Activated CD4-positive, alpha-beta memory T cell treated with anti-CD3 and anti-CD28 coated beads for 36 hours (primary cell): ENCODE measurements around the gene CCL24. TPM values are rescaled to one million over a fixed set of nuclear protein-coding genes. Genes with fewer than 3 reads are reported as not detected.
"Not testable (repeated sequence)": the region's sequence is repeated elsewhere in the genome, so short reads cannot be mapped to it uniquely, and the experiment has no call there.

Experiments
- CTCF ChIA-PET: fragments of 350-600 bp; sonication (Branson Sonifier 250); formaldehyde crosslinking; loops from one replicate; lab custom pipeline; 2021; ENCODE audit warnings: antibody characterized with exemption, inconsistent platforms; lab: Charles Lee
- POLR2A ChIA-PET: fragments of 350-600 bp; sonication (Branson Sonifier 250); formaldehyde crosslinking; loops from one replicate; lab custom pipeline; 2021; ENCODE audit warnings: antibody characterized with exemption; lab: Charles Lee
- DNase-seq: peaks from one replicate; pipeline ENCODE4 v3.0.0-alpha.2; 2020
- H3K27ac Mint-ChIP-seq: one replicate; pipeline ENCODE4 v1.8.0; 2021; ENCODE audit warnings: mixed read lengths
- H3K27me3 Mint-ChIP-seq: one replicate; pipeline ENCODE4 v1.8.0; 2021; ENCODE audit warnings: mixed read lengths
- H3K36me3 Mint-ChIP-seq: one replicate; pipeline ENCODE4 v1.8.0; 2021; ENCODE audit warnings: mixed read lengths
- H3K4me1 Mint-ChIP-seq: one replicate; pipeline ENCODE4 v1.8.0; 2021; ENCODE audit warnings: low read depth, mixed read lengths
- H3K4me3 Mint-ChIP-seq: one replicate; pipeline ENCODE4 v1.8.0; 2021; ENCODE audit warnings: mild to moderate bottlenecking, mixed read lengths
- H3K9me3 Mint-ChIP-seq: one replicate; pipeline ENCODE4 v1.8.0; 2021; ENCODE audit warnings: mixed read lengths
- intact Hi-C: fragments of 100-400 bp; cut with micrococcal nuclease; formaldehyde crosslinking; loops from one replicate; pipeline ENCODE4 v1.15.1; 2023
- total RNA-seq, 2 experiments: library from RNA; stranded (reverse); gene quantifications; one replicate each; pipeline ENCODE4 v1.2.3, GENCODE V29; 2021

The CCL24 gene
- total RNA-seq, 2 experiments from 2014 or later = not detected

DNA sequence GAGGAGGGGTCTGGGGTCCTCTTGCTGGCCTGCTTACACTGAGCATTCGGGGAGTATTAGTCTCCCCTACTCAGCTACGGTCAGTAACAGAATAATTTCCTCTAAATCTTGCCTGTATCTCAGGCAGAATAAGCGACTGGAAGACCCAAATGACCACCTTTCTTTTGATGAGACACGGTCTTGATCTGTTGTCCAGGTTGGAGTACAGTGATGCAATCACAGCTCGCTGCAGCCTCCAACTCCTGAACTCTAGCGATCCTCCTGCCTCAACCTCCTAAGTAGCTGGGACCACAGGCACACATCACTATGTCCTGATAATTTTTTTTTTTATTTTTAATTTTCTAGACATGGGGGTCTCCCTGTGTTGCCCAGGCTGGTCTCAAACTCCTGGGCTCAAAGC lies 17.2 kb downstream of the CCL24 start:
- H3K27ac Mint-ChIP-seq = no peak overlapping the region
- H3K27me3 Mint-ChIP-seq = no peaks in the 10 kb centered on the region
- DNase-seq = no peak
- H3K36me3 Mint-ChIP-seq = no peaks in the 10 kb centered on the region
- no peak overlapping the region for H3K4me3 Mint-ChIP-seq
- ChIA-PET CTCF (no interaction called here), POLR2A (no interaction called here)
- H3K4me1 Mint-ChIP-seq = no peaks in the 10 kb centered on the region
- no peaks in the 10 kb centered on the region for H3K9me3 Mint-ChIP-seq
- intact Hi-C loops = no loop called here

DNA sequence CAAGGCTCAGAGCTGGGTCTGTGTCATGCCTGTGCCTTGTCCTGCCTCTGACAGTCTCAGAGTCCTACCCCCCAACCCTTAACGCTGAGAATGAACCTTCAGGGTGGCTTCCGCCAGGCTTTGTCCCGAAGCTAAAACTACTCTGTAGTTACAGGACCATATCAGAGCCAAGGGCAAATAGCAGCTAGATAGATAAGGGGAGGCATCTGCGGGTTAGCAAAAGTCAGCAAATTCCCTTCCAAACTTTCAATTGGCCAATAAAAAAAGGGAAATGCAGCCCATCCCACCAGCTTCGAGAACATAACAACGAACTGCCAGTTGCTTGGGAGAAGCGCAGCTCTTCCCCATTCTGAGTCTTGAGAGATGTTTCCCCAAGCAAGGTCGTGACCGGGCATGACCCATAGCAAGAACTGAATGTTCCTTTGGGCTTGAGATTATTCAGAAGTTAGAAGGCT lies 17.7 kb downstream of the CCL24 start:
- intact Hi-C loops = no loop called here
- Mint-ChIP-seq H3K27ac (no peak overlapping the region), H3K4me1 (no peaks in the 10 kb centered on the region), H3K9me3 (no peaks in the 10 kb centered on the region), H3K27me3 (no peaks in the 10 kb centered on the region), H3K36me3 (no peaks in the 10 kb centered on the region), H3K4me3 (no peak overlapping the region)
- no peak for DNase-seq
- CTCF ChIA-PET = interaction anchor here (0.8 kb wide), 1 partner anchor 1520 kb away, joined by 3 read pairs; no protein-coding TSS in a partner anchor
- POLR2A ChIA-PET = no interaction called here

DNA sequence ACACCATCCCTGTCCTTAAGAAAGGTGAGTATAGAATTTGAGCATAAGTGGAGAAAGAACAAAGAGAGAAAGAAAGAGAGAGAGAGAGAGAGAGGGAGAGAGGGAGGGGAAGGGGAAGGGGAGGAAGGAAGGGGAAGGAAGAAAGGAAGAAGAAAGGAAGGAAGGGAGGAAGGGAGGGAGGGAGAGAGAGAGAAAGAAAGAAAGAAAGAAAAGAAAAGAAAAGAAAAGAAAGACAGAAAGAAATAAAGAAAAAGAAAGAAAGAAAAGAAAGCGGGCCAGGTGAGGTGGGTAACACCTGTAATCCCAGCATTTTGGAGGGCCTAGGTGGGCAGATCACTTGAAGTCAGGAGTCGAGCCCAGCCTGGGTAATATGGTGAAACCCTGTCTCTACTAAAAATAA lies 19.9 kb downstream of the CCL24 start:
- Mint-ChIP-seq H3K27me3 (no peaks in the 10 kb centered on the region), H3K9me3 (no peaks in the 10 kb centered on the region), H3K36me3 (no peaks in the 10 kb centered on the region), H3K4me1 (no peaks in the 10 kb centered on the region), H3K27ac (no peak overlapping the region), H3K4me3 (no peak overlapping the region)
- DNase-seq = no peak
- intact Hi-C loops = no loop called here
- ChIA-PET POLR2A (no interaction called here), CTCF (no interaction called here)

DNA sequence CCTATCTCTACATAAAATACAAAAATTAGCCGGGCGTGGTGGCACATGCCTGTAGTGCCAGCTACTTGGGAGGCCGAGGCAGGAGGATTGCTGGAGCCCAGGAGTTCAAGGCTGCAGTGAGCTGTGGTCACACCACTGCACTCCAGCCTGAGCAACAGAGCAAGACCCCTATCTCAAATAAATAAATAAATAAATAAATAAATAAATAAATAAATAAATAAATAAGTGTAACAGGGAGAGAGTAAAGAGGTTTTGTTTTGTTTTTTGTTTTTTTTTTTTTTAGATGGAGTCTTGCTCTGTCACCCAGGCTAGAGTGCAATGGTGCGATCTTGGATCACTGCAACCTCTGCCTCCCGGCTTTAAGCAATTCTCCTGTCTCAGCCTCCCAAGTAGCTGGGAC lies 21.0 kb downstream of the CCL24 start:
- H3K4me1 Mint-ChIP-seq, H3K27ac Mint-ChIP-seq, DNase-seq, POLR2A ChIA-PET, CTCF ChIA-PET, H3K4me3 Mint-ChIP-seq, H3K27me3 Mint-ChIP-seq, intact Hi-C loops, H3K36me3 Mint-ChIP-seq, H3K9me3 Mint-ChIP-seq: not testable (repeated sequence)

DNA sequence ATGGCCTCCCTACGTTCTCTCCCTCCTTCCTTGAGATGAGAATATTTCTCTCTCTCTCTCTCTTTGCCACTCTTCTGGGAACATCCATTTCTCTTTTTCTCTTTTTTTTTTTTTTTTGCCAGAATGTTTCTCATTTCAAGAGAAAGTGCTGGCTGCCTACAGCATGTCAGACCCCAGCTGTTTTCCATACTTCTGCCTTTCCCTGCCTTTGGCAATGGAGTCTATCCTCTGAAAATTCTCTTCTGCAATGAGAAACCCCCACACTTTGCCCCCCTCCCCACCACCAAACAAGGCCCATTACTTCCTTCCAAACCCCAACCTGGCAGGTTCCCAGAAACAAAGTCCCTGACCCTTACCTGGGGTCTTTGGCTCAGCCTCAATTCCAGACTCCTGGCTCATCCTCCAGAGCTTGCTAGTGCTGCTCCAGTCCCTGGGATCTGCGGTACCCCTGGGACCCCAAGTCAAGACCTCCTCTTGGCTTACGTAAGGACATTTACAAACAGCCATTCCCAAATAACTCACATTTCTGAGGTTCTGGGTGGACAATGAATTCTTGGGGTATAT lies 24.2 kb downstream of the CCL24 start:
- Mint-ChIP-seq H3K9me3 (no peaks in the 10 kb centered on the region), H3K36me3 (no peaks in the 10 kb centered on the region), H3K4me1 (no peaks in the 10 kb centered on the region), H3K27ac (no peak overlapping the region), H3K27me3 (no peaks in the 10 kb centered on the region), H3K4me3 (no peak overlapping the region)
- intact Hi-C loops = no loop called here
- CTCF ChIA-PET = no interaction called here
- POLR2A ChIA-PET = no interaction called here
- DNase-seq = no peak

DNA sequence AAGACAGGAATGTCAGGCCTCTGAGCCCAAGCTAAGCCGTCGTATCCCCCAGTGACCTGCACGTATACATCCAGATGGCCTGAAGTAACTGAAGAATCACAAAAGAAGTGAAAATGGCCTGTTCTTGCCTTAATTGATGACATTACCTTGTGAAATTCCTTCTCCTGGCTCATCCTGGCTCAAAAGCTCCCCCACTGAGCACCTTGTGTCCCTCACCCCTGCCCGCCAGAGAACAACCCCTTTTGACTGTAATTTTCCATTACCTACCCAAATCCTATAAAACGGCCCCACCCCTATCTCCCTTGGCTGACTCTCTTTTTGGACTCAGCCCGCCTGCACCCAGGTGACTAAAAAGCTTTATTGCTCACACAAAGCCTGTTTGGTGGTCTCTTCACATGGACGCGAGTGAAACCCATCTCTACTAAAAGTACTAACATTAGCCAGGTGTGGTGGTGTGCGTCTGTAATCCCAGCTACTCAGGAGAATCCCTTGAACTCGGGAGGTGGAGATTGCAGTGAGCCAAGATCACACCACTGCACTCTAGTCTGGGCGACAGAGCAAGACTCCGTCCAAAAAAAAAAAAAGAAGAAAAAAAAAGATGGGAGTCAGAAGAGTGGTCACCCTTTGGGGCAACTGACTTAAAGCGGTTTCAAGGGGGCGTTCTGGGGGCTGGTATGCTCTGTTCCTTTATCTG lies 25.3 kb downstream of the CCL24 start:
- H3K4me1 Mint-ChIP-seq, CTCF ChIA-PET, H3K9me3 Mint-ChIP-seq, DNase-seq, POLR2A ChIA-PET, H3K27me3 Mint-ChIP-seq, H3K4me3 Mint-ChIP-seq, H3K36me3 Mint-ChIP-seq, H3K27ac Mint-ChIP-seq, intact Hi-C loops: not testable (repeated sequence)

DNA sequence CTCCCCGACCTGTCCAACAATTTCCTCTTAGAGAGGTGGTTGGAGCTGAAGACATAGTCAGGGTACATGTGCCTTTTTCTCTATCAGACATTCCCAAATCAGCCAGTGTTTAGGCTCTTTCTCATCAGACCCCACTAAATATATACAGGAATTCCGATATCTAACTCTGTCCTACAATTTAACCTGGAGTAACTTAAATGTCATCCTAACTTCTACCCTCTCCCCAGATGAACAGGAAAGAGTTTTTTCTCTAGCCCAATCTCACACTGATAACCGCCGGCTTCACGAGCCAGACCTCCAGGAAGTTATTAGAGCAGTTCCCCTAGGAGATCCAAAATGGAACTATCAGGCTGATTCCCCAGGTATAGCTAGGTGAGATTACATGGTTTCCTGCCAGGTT lies 30.5 kb downstream of the CCL24 start:
- H3K27me3 Mint-ChIP-seq = peaks cover 25% of the 10 kb centered on the region
- H3K4me3 Mint-ChIP-seq, H3K9me3 Mint-ChIP-seq, H3K36me3 Mint-ChIP-seq, DNase-seq, H3K27ac Mint-ChIP-seq, POLR2A ChIA-PET, intact Hi-C loops, CTCF ChIA-PET: not testable (repeated sequence)
- peaks cover 16% of the 10 kb centered on the region for H3K4me1 Mint-ChIP-seq

DNA sequence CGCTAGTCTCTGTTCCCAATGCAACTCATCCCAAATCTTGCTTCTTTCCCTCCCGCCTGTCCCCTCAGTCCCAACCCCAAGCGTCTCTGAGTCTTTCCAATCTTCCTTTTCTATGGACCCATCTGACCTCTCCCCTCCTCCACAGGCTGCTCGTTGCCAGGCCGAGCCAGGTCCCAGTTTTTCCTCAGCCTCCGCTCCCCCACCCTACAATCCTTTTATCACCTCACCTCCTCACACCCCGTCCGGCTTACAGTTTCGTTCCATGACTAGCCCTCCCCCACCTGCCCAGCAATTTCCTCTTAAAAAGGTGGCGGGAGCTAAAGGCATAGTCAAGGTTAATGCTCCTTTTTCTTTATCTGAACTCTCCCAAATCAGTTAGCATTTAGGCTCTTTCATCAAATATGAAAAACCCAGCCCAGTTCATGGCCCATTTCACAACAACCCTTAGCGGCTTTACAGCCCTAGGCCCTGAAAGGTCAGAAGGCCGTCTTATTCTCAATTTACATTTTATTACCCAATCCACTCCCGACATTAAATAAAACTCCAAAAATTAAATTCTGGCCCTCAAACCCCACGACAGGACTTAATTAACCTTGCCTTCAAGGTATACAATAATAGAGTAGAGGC lies 32.8 kb downstream of the CCL24 start:
- H3K36me3 Mint-ChIP-seq, H3K9me3 Mint-ChIP-seq, intact Hi-C loops, POLR2A ChIA-PET, DNase-seq, CTCF ChIA-PET, H3K27ac Mint-ChIP-seq, H3K4me3 Mint-ChIP-seq: not testable (repeated sequence)
- Mint-ChIP-seq H3K4me1 (peaks cover 37% of the 10 kb centered on the region), H3K27me3 (peaks cover 25% of the 10 kb centered on the region)

DNA sequence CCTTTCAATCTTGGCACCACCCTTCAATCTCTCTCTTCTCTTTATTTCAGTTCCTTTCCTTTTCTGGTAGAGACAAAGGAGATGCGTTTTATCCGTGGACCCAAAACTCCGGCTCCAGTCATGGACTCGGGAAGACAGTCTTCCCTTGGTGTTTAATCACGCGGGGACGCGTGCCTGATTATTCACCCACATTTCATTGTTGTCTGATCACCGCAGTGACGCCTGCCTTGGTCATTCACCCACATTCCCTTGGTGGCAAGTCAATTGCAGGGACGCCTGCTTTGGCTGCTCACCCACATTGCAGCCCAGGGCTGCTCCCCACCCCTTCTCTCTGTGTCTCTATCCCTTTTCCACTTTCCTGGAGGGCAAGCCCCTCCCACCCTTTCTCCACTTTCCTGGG lies 34.1 kb downstream of the CCL24 start:
- H3K4me3 Mint-ChIP-seq, H3K27ac Mint-ChIP-seq, DNase-seq, POLR2A ChIA-PET, CTCF ChIA-PET, H3K36me3 Mint-ChIP-seq, H3K9me3 Mint-ChIP-seq: not testable (repeated sequence)
- intact Hi-C loops = loop anchor here (5.0 to 10.0 kb wide), 3 partner anchors 117 to 255 kb away; no protein-coding TSS in a partner anchor
- Mint-ChIP-seq H3K27me3 (peaks cover 25% of the 10 kb centered on the region), H3K4me1 (peaks cover 42% of the 10 kb centered on the region)

DNA sequence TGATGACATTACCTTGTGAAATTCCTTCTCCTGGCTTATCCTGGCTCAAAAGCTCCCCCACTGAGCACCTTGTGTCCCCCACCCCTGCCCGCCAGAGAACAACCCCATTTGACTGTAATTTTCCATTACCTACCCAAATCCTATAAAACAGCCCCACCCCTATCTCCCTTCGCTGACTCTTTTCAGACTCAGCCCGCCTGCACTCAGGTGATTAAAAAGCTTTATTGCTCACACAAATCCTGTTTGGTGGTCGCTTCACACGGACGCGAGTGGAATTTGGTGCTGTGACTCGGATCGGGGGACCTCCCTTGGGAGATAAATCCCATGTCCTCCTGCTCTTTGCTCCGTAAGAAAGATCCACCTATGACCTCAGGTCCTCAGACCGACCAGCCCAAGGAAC lies 34.6 kb downstream of the CCL24 start:
- H3K27ac Mint-ChIP-seq, CTCF ChIA-PET: not testable (repeated sequence)

DNA sequence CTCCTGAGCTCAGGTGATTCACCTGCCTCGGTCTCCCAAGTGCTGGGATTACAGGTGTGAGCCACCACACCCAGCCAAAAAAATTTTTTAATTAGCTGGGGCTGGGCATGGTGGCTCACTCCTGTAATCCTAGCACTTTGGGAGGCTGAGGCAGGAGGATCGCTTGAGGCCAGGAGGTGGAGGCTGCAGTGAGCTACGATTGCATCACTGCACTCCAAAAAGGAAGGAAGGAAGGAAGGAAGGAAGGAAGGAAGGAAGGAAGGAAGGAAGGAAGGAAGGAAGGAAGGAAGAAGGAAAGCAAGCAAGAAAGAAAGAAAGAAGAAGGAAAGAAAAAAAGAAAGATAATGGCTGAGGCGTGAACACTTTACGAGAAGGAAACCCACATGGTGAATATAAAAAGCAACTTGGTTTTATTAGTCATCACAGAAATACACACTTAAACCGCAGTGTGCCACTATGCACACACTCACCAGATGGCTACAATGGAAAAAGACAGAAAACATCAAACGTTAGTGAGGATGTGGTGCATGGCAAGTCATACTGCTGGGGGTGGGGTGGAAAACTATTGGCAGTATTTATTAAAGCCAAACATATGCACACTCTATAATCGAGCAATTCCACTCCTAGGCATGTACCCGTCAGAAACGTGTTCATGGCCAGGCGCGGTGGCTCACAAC lies 37.2 kb downstream of the CCL24 start:
- POLR2A ChIA-PET = no interaction called here
- H3K4me1 Mint-ChIP-seq = peaks cover 50% of the 10 kb centered on the region
- H3K27ac Mint-ChIP-seq = peak overlapping the region; percentile 80
- DNase-seq = peak; percentile 78
- intact Hi-C loops = loop anchor here (2.0 to 10.0 kb wide), 5 partner anchors 66 to 252 kb away; no protein-coding TSS in a partner anchor
- peaks cover 4% of the 10 kb centered on the region for H3K9me3 Mint-ChIP-seq
- CTCF ChIA-PET = interaction anchor here (0.7 to 1.2 kb wide), 2 partner anchors 14 to 137 kb away, joined by 3 read pairs; no protein-coding TSS in a partner anchor
- no peaks in the 10 kb centered on the region for H3K36me3 Mint-ChIP-seq
- peaks cover 12% of the 10 kb centered on the region for H3K27me3 Mint-ChIP-seq
- H3K4me3 Mint-ChIP-seq = peak overlapping the region; percentile 49

More for the DNA sequence above, 34.6 kb downstream of the CCL24 start:
- H3K4me1 Mint-ChIP-seq = peaks cover 42% of the 10 kb centered on the region
- H3K27me3 Mint-ChIP-seq = peaks cover 25% of the 10 kb centered on the region
- H3K36me3 Mint-ChIP-seq, POLR2A ChIA-PET, DNase-seq, H3K9me3 Mint-ChIP-seq, H3K4me3 Mint-ChIP-seq: not testable (repeated sequence)
- intact Hi-C loops = loop anchor here (5.0 to 10.0 kb wide), 3 partner anchors 117 to 254 kb away; no protein-coding TSS in a partner anchor

DNA sequence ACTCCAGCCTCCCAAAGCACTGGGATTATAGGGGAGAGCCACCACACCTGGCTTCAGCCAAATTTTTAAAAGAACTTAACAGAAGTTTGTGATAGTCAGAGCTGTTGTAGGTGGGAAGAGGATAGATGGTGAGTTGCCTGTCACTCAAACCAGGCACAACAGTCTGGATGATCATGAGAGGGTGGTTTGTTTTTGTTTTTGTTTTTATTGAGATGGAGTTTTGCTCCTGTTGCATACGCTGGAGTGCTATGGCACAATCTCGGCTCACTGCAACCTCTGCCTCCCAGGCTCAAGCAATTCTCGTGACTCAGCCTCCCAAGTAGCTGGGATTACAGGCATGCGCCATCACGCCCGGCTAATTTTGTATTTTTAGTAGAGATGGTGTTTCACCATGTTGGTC lies 39.6 kb downstream of the CCL24 start:
- intact Hi-C loops = loop anchor here (10.0 kb wide), 1 partner anchor 249 kb away; no protein-coding TSS in a partner anchor
- H3K36me3 Mint-ChIP-seq, POLR2A ChIA-PET, H3K9me3 Mint-ChIP-seq, H3K27me3 Mint-ChIP-seq, CTCF ChIA-PET, DNase-seq, H3K4me3 Mint-ChIP-seq, H3K27ac Mint-ChIP-seq: not testable (repeated sequence)
- H3K4me1 Mint-ChIP-seq = peaks cover 43% of the 10 kb centered on the region
